SK-N-SH (cell line): ENCODE results near the gene TJP2.

Experiments
- MXI1 ChIP-seq: IDR thresholded peaks from 2 replicates; pipeline ENCODE4 v1.6.1; 2012; ENCODE audit warnings: mild to moderate bottlenecking, low read depth, low read length, improper control_type of control experiment
- NRF1 ChIP-seq: IDR thresholded peaks from 2 replicates; pipeline ENCODE4 v1.6.1; 2012; ENCODE audit warnings: low read depth, mild to moderate bottlenecking, low read length
- TEAD4 ChIP-seq: IDR thresholded peaks from 2 replicates; pipeline ENCODE4 v1.4.0; 2012; ENCODE audit warnings: mild to moderate bottlenecking, borderline replicate concordance; ENCODE audit not compliant: insufficient read depth

DNA sequence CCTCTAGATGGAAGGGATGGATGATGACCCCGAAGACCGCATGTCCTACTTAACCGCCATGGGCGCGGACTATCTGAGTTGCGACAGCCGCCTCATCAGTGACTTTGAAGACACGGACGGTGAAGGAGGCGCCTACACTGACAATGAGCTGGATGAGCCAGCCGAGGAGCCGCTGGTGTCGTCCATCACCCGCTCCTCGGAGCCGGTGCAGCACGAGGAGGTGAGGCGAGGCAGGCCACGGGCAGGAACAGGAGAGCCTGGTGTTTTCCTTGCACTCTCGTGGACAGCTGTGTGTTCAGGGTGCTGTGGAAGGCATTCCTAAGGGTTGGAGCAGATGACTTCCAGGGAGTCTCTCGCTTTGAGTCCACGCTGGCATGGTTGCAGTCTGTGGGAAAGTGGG lies 73.9 kb downstream of the TJP2 start:
- no peak for TF ChIP-seq MXI1
- TF ChIP-seq TEAD4: no peak
- no peak for TF ChIP-seq NRF1
